ENCODE measurements around the gene RNU7-1.

Gene RNU7-1

GRCh38 chr12:6925540-6926279 lies 17.9 kb upstream of the RNU7-1 start:
- peaks cover 23 to 48% of the 10 kb centered on the region in 2 donors for H3K4me1 ChIP-seq (ENCODE audit: control insufficient read depth in 2 of 2, insufficient read depth in 1 of 2, low read depth in 1 of 2, low read length in 2 of 2)
- peak; percentile 70 for DNase-seq (ENCODE audit: low spot score)

GRCh38 chr12:6927379-6928021 lies 16.1 kb upstream of the RNU7-1 start, which contains the start of gene ATN1:
Gene ATN1, plus strand, starts transcription at chr12:6927959. Its CDS starts 6,043 bp downstream, at chr12:6934002.
- Histone ChIP-seq H3K4me1 (ENCODE audit: control insufficient read depth in 2 of 2, insufficient read depth in 1 of 2, low read depth in 1 of 2, low read length in 2 of 2) (peaks cover 23 to 48% of the 10 kb centered on the region in 2 donors), H2BK5ac (ENCODE audit: low read length) (peak within 1 kb of the TSS; percentile 68), H3K27me3 (ENCODE audit: control insufficient read depth in 3 of 3, insufficient read depth in 3 of 3, low read depth in 1 of 3, low read length in 3 of 3) (no peaks in the 10 kb centered on the region), H2BK12ac (ENCODE audit: low read length) (peak within 1 kb of the TSS; percentile 33), H3K4ac (ENCODE audit: low read length) (no peak within 1 kb of the TSS), H3K27ac (replicated peaks; ENCODE audit: low read length) (peak within 1 kb of the TSS; percentile 96), H3K9ac (ENCODE audit: low read depth, low read length, poor library complexity) (peak within 1 kb of the TSS; percentile 92), H2BK120ac (ENCODE audit: low read depth, low read length) (peak within 1 kb of the TSS; percentile 76), H4K8ac (ENCODE audit: low read depth, low read length) (no peak within 1 kb of the TSS), H3K4me3 (ENCODE audit: low read length in 2 of 2) (peak within 1 kb of the TSS; percentile 77 to 91), H3K79me1 (ENCODE audit: low read depth, low read length) (no peaks in the 10 kb centered on the region), H3K23ac (ENCODE audit: low read depth, low read length, poor library complexity) (peak within 1 kb of the TSS; percentile 37), H3K9me3 (replicated peaks in 1 of 2; ENCODE audit: control insufficient read depth in 2 of 2, insufficient read depth in 1 of 2, low read depth in 1 of 2, low read length in 2 of 2) (no peaks in the 10 kb centered on the region), H3K18ac (ENCODE audit: low read length) (peak within 1 kb of the TSS; percentile 96), H4K91ac (ENCODE audit: low read depth, low read length, poor library complexity) (no peak within 1 kb of the TSS), H3K4me2 (ENCODE audit: insufficient read depth, low read length, poor library complexity, severe bottlenecking) (peak within 1 kb of the TSS; percentile 76), H2BK15ac (ENCODE audit: low read length) (no peak within 1 kb of the TSS), H3K14ac (ENCODE audit: low read length) (no peak within 1 kb of the TSS), H2AK5ac (ENCODE audit: low read depth, low read length) (peak within 1 kb of the TSS; percentile 66), H2AFZ (ENCODE audit: low read length) (peak within 1 kb of the TSS; percentile 87), H3K36me3 (replicated peaks in 1 of 2; ENCODE audit: control insufficient read depth in 2 of 2, insufficient read depth in 2 of 2, low read length in 2 of 2) (peaks cover 5 to 37% of the 10 kb centered on the region in 2 donors)
- WGBS, 2 donors (ENCODE audit: extremely low coverage in 2 of 2, insufficient read length in 2 of 2, insufficient replicate concordance in 1 of 2) = no CpG with 5 or more reads among the region's 66 CpGs
- peak; percentile 63 for DNase-seq (ENCODE audit: low spot score)

More at GRCh38 chr12:6925540-6926279, 17.9 kb upstream of the RNU7-1 start:
- Histone ChIP-seq H2AK5ac (ENCODE audit: low read depth, low read length) (peak overlapping the region; percentile 28), H4K8ac (ENCODE audit: low read depth, low read length) (no peak overlapping the region), H2BK5ac (ENCODE audit: low read length) (peak overlapping the region; percentile 43), H3K9ac (ENCODE audit: low read depth, low read length, poor library complexity) (no peak overlapping the region), H3K27me3 (ENCODE audit: control insufficient read depth in 3 of 3, insufficient read depth in 3 of 3, low read depth in 1 of 3, low read length in 3 of 3) (no peaks in the 10 kb centered on the region), H2BK15ac (ENCODE audit: low read length) (no peak overlapping the region), H2BK120ac (ENCODE audit: low read depth, low read length) (peak overlapping the region; percentile 5), H3K18ac (ENCODE audit: low read length) (peak overlapping the region; percentile 71), H2BK12ac (ENCODE audit: low read length) (no peak overlapping the region), H3K4me2 (ENCODE audit: insufficient read depth, low read length, poor library complexity, severe bottlenecking) (peak overlapping the region; percentile 38), H3K4ac (ENCODE audit: low read length) (no peak overlapping the region), H3K27ac (replicated peaks; ENCODE audit: low read length) (peak overlapping the region; percentile 96), H2AFZ (ENCODE audit: low read length) (peak overlapping the region; percentile 72), H3K14ac (ENCODE audit: low read length) (no peak overlapping the region), H3K9me3 (replicated peaks in 1 of 2; ENCODE audit: control insufficient read depth in 2 of 2, insufficient read depth in 1 of 2, low read depth in 1 of 2, low read length in 2 of 2) (no peaks in the 10 kb centered on the region), H3K79me1 (ENCODE audit: low read depth, low read length) (no peaks in the 10 kb centered on the region), H3K36me3 (replicated peaks in 1 of 2; ENCODE audit: control insufficient read depth in 2 of 2, insufficient read depth in 2 of 2, low read length in 2 of 2) (peaks cover 14 to 37% of the 10 kb centered on the region in 2 donors), H4K91ac (ENCODE audit: low read depth, low read length, poor library complexity) (no peak overlapping the region), H3K4me3 (ENCODE audit: low read length in 2 of 2) (peak overlapping the region; percentile 50 to 78), H3K23ac (ENCODE audit: low read depth, low read length, poor library complexity) (no peak overlapping the region)
- no CpG with 5 or more reads among the region's 8 CpGs for WGBS, 2 donors (ENCODE audit: extremely low coverage in 2 of 2, insufficient read length in 2 of 2, insufficient replicate concordance in 1 of 2)

GRCh38 chr12:6928022-6928702 lies 15.5 kb upstream of the RNU7-1 start:
- Histone ChIP-seq H3K36me3 (replicated peaks in 1 of 2; ENCODE audit: control insufficient read depth in 2 of 2, insufficient read depth in 2 of 2, low read length in 2 of 2) (peaks cover 0 to 38% of the 10 kb centered on the region in 2 donors), H3K27me3 (ENCODE audit: control insufficient read depth in 3 of 3, insufficient read depth in 3 of 3, low read depth in 1 of 3, low read length in 3 of 3) (no peaks in the 10 kb centered on the region), H2AFZ (ENCODE audit: low read length) (no peak overlapping the region), H3K9me3 (replicated peaks in 1 of 2; ENCODE audit: control insufficient read depth in 2 of 2, insufficient read depth in 1 of 2, low read depth in 1 of 2, low read length in 2 of 2) (no peaks in the 10 kb centered on the region), H2BK12ac (ENCODE audit: low read length) (no peak overlapping the region), H3K4me2 (ENCODE audit: insufficient read depth, low read length, poor library complexity, severe bottlenecking) (peak overlapping the region; percentile 76), H3K4ac (ENCODE audit: low read length) (no peak overlapping the region), H4K8ac (ENCODE audit: low read depth, low read length) (no peak overlapping the region), H3K79me1 (ENCODE audit: low read depth, low read length) (no peaks in the 10 kb centered on the region), H4K91ac (ENCODE audit: low read depth, low read length, poor library complexity) (no peak overlapping the region), H3K9ac (ENCODE audit: low read depth, low read length, poor library complexity) (peak overlapping the region; percentile 87), H2BK5ac (ENCODE audit: low read length) (peak overlapping the region; percentile 68), H3K4me1 (ENCODE audit: control insufficient read depth in 2 of 2, insufficient read depth in 1 of 2, low read depth in 1 of 2, low read length in 2 of 2) (peaks cover 23 to 43% of the 10 kb centered on the region in 2 donors), H2AK5ac (ENCODE audit: low read depth, low read length) (peak overlapping the region; percentile 66), H3K4me3 (ENCODE audit: low read length in 2 of 2) (peak overlapping the region; percentile 77 to 91), H3K27ac (replicated peaks; ENCODE audit: low read length) (peak overlapping the region; percentile 81), H2BK120ac (ENCODE audit: low read depth, low read length) (peak overlapping the region; percentile 76), H3K18ac (ENCODE audit: low read length) (peak overlapping the region; percentile 86), H3K14ac (ENCODE audit: low read length) (no peak overlapping the region), H2BK15ac (ENCODE audit: low read length) (no peak overlapping the region), H3K23ac (ENCODE audit: low read depth, low read length, poor library complexity) (peak overlapping the region; percentile 32)
- DNase-seq (ENCODE audit: low spot score) = no peak
- no CpG with 5 or more reads among the region's 79 CpGs for WGBS, 2 donors (ENCODE audit: extremely low coverage in 2 of 2, insufficient read length in 2 of 2, insufficient replicate concordance in 1 of 2)

Data from neuronal stem cell (in vitro differentiated cells).